ENCODE measurements around the gene UQCR10. TPM values are rescaled to one million over a fixed set of nuclear protein-coding genes. Genes with fewer than 3 reads are reported as not detected.

Gene UQCR10
- total RNA-seq (ENCODE audit: unreplicated experiment), result 84.6 TPM
- long read RNA-seq, transcript UQCR10-201 (2 exons, 916 nt), result major isoform, 165 of 181 reads
- long read RNA-seq, transcript UQCR10-202 (2 exons, 584 nt), result minor isoform, 15 of 181 reads
- long read RNA-seq, partial matches to known transcripts, result 0 of 181 reads
- long read RNA-seq, other reads (novel, unspliced or antisense), result 1 of 181 reads

DNA sequence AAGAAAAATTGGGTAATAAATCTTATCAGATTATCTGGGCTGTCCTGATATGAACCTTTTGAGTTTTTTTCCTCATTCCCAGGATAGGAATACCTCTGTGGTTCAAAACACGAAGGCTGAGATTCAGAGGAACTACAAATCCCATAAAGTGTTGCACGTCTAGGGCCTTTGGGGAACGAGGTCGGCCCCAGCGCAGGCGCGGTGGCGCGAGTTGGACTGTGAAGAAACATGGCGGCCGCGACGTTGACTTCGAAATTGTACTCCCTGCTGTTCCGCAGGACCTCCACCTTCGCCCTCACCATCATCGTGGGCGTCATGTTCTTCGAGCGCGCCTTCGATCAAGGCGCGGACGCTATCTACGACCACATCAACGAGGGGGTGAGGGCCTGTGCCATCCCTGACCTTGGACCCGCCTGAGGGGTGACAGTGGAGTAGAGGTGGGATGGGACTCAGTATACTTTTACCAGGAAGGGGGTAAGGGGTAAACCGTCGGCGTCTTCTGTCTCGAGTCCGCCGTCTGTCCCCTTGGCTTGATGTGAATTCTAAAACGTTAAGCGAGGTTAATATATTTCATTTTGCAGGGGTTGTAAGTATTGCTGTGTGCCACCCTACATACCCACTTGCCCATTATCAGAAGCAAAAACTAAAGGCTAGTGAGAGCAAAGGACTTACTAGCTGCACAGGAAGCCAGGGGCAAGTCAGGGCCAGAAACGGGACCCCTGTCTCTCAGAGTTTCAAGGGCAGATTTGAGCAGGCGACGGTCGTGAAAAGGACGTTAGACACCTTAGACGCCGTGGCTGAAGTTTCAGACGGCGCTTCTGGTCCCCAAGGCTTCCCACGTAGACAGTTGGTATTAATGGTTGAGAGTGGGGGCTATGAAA lies at the start of gene UQCR10:
UQCR10 (plus strand) TSS at position 199 of the 881 bp plus-strand sequence; CDS start at position 229, 30 bp downstream.
- Mint-ChIP-seq H3K27me3 (ENCODE audit: unreplicated experiment) (peaks cover 3% of the 10 kb centered on the region), H3K4me3 (ENCODE audit: unreplicated experiment) (peak within 1 kb of the TSS; percentile 100), H3K9me3 (ENCODE audit: unreplicated experiment) (no peaks in the 10 kb centered on the region), H3K4me1 (ENCODE audit: unreplicated experiment) (peaks cover 24% of the 10 kb centered on the region), H3K27ac (ENCODE audit: unreplicated experiment) (peak within 1 kb of the TSS; percentile 96), H3K36me3 (ENCODE audit: low read depth, unreplicated experiment) (peaks cover 4% of the 10 kb centered on the region)
- DNase-seq (ENCODE audit: low spot score), result peak; percentile 89
- TF ChIP-seq, protein P1, sequence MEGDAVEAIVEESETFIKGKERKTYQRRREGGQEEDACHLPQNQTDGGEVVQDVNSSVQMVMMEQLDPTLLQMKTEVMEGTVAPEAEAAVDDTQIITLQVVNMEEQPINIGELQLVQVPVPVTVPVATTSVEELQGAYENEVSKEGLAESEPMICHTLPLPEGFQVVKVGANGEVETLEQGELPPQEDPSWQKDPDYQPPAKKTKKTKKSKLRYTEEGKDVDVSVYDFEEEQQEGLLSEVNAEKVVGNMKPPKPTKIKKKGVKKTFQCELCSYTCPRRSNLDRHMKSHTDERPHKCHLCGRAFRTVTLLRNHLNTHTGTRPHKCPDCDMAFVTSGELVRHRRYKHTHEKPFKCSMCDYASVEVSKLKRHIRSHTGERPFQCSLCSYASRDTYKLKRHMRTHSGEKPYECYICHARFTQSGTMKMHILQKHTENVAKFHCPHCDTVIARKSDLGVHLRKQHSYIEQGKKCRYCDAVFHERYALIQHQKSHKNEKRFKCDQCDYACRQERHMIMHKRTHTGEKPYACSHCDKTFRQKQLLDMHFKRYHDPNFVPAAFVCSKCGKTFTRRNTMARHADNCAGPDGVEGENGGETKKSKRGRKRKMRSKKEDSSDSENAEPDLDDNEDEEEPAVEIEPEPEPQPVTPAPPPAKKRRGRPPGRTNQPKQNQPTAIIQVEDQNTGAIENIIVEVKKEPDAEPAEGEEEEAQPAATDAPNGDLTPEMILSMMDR (IDR thresholded peaks at IDR 0.05; ENCODE audit: unreplicated experiment), result no peak

- Mint-ChIP-seq H3K27me3 (ENCODE audit: unreplicated experiment) (peaks cover 12% of the 10 kb centered on the region), H3K4me1 (ENCODE audit: unreplicated experiment) (no peaks in the 10 kb centered on the region)
Observed at GRCh38 chr22:29717789-29718188, 49.4 kb upstream of the UQCR10 start.

DNA sequence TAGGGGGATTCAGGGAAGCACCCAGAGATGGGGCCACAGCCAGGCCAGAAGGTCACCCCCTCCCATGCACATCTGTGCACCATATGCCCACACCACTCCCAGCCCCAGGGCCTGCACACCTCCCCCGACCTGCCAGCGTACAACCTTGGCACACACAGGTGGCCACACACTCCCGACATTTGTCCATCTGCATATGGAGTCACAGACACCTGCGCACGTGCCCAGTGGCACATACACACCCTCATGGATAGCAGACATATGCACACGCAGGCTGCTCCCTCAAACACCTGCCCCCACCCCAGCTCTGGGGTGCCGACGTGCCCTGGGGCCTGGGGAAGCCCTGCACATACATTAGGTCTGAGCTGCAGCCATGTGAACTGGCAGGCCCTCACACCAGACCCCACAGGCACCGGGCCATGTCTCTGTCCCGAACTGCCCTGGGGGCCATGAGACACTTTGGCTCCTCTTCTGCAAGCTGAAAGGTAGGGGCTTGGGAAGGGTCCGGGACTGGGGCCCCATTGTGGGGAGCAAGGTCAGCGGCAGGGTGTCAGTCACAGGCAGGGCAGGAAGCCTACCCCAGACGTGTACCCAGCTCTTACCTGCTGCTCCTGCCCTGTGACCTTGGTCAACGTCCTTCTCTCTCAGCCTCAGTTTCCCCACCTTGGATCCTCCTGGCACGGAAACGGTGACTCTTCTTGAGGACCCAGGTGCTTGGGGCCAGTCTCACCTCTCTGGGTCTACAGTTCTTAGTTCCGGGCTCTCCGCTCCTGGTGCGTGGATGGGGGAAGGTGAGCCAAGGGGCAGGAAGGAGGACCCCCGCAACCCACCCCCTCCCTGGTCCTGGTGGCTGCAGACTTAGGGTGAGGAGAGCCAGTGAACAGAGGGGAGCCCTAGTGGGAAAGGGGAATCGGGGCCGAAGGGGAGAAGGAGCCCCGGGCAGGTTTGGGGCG lies 47.9 kb upstream of the UQCR10 start:
- Mint-ChIP-seq H3K36me3 (ENCODE audit: low read depth, unreplicated experiment) (no peaks in the 10 kb centered on the region), H3K27ac (ENCODE audit: unreplicated experiment) (no peak overlapping the region), H3K27me3 (ENCODE audit: unreplicated experiment) (peaks cover 14% of the 10 kb centered on the region), H3K4me1 (ENCODE audit: unreplicated experiment) (no peaks in the 10 kb centered on the region), H3K4me3 (ENCODE audit: unreplicated experiment) (no peak overlapping the region), H3K9me3 (ENCODE audit: unreplicated experiment) (no peaks in the 10 kb centered on the region)
- no peak for DNase-seq (ENCODE audit: low spot score)
- TF ChIP-seq, protein P1 (IDR thresholded peaks at IDR 0.05; ENCODE audit: unreplicated experiment), result no peak

More at GRCh38 chr22:29717789-29718188, 49.4 kb upstream of the UQCR10 start:
- H3K9me3 Mint-ChIP-seq (ENCODE audit: unreplicated experiment), result no peaks in the 10 kb centered on the region
- H3K27ac Mint-ChIP-seq (ENCODE audit: unreplicated experiment), result no peak overlapping the region
- no peaks in the 10 kb centered on the region for H3K36me3 Mint-ChIP-seq (ENCODE audit: low read depth, unreplicated experiment)
- no peak overlapping the region for H3K4me3 Mint-ChIP-seq (ENCODE audit: unreplicated experiment)
- TF ChIP-seq, protein P1 (IDR thresholded peaks at IDR 0.05; ENCODE audit: unreplicated experiment), result no peak
- no peak for DNase-seq (ENCODE audit: low spot score)

GRCh38 chr22:29719899-29720645 lies 47.1 kb upstream of the UQCR10 start, which contains the start of gene CABP7:
Gene CABP7 (plus strand): TSS chr22:29720003. CDS start chr22:29720425, 422 bp downstream.
- Mint-ChIP-seq H3K4me3 (ENCODE audit: unreplicated experiment) (no peak within 1 kb of the TSS), H3K36me3 (ENCODE audit: low read depth, unreplicated experiment) (no peaks in the 10 kb centered on the region), H3K9me3 (ENCODE audit: unreplicated experiment) (no peaks in the 10 kb centered on the region), H3K27me3 (ENCODE audit: unreplicated experiment) (peaks cover 14% of the 10 kb centered on the region), H3K4me1 (ENCODE audit: unreplicated experiment) (no peaks in the 10 kb centered on the region), H3K27ac (ENCODE audit: unreplicated experiment) (no peak within 1 kb of the TSS)
- DNase-seq (ENCODE audit: low spot score), result no peak
- TF ChIP-seq, protein P1 (IDR thresholded peaks at IDR 0.05; ENCODE audit: unreplicated experiment), result no peak
